Neural progenitor cell (in vitro differentiated cells): Measurements from ENCODE around the gene MSANTD1. TPM values are rescaled to one million over a fixed set of nuclear protein-coding genes. Genes with fewer than 3 reads are reported as not detected.

Source experiments
- DNase-seq: peaks from one replicate; pipeline ENCODE4 v3.0.0-alpha.2; 2016; ENCODE audit warnings: low spot score
- H2AFZ ChIP-seq: fragments of 200-600 bp; sonication (generic); replicated peaks from 2 replicates; pipeline ENCODE4 v1.6.1; 2016; ENCODE audit warnings: antibody characterized with exemption
- H3F3A ChIP-seq: fragments of 200-600 bp; sonication (generic); 2 replicates; pipeline ENCODE4 v1.6.1; 2016; ENCODE audit warnings: antibody characterized with exemption, low read depth
- H3K27ac ChIP-seq: fragments of 200-600 bp; sonication (generic); 2 replicates; pipeline ENCODE4 v1.5.1; 2016; ENCODE audit warnings: mild to moderate bottlenecking
- H3K27me3 ChIP-seq: fragments of 200-600 bp; sonication (generic); 2 replicates; pipeline ENCODE4 v1.6.1; 2016; ENCODE audit warnings: mild to moderate bottlenecking, moderate library complexity
- H3K36me3 ChIP-seq: fragments of 200-600 bp; sonication (generic); 2 replicates; pipeline ENCODE4 v1.5.1; 2016
- H3K4me1 ChIP-seq: fragments of 200-600 bp; sonication (generic); 2 replicates; pipeline ENCODE4 v1.6.1; 2016; ENCODE audit warnings: mixed run types
- H3K4me2 ChIP-seq: fragments of 200-600 bp; sonication (generic); 2 replicates; pipeline ENCODE4 v1.6.1; 2016
- H3K4me3 ChIP-seq: fragments of 200-600 bp; sonication (generic); 2 replicates; pipeline ENCODE4 v1.5.1; 2016
- H3K79me2 ChIP-seq: fragments of 200-600 bp; sonication (generic); 2 replicates; pipeline ENCODE4 v1.6.1; 2016; ENCODE audit warnings: low read depth
- H3K9ac ChIP-seq: fragments of 200-600 bp; sonication (generic); 2 replicates; pipeline ENCODE4 v1.6.1; 2016
- H3K9me3 ChIP-seq: fragments of 200-600 bp; sonication (generic); 2 replicates; pipeline ENCODE4 v1.5.1; 2016; ENCODE audit warnings: low read depth
- H4K20me1 ChIP-seq: fragments of 200-600 bp; sonication (generic); 2 replicates; pipeline ENCODE4 v1.6.1; 2016; ENCODE audit warnings: low read depth
- H3K27ac Mint-ChIP-seq: 3 replicates; pipeline ENCODE4 v1.8.0; 2021; ENCODE audit warnings: mixed read lengths
- H3K27me3 Mint-ChIP-seq: 2 replicates; pipeline ENCODE4 v1.8.0; 2022; ENCODE audit warnings: low read depth, mild to moderate bottlenecking, inconsistent platforms, moderate library complexity, mixed read lengths; ENCODE audit not compliant: insufficient read depth
- H3K36me3 Mint-ChIP-seq: 3 replicates; pipeline ENCODE4 v1.8.0; 2021; ENCODE audit warnings: mixed read lengths
- H3K4me1 Mint-ChIP-seq: 3 replicates; pipeline ENCODE4 v1.8.0; 2021; ENCODE audit warnings: mixed read lengths
- H3K4me3 Mint-ChIP-seq: 3 replicates; pipeline ENCODE4 v1.8.0; 2021; ENCODE audit warnings: mild to moderate bottlenecking, moderate library complexity, mixed read lengths
- H3K9me3 Mint-ChIP-seq: 3 replicates; pipeline ENCODE4 v1.8.0; 2020; ENCODE audit warnings: mixed read lengths
- CTCF ChIP-seq: fragments of 200-600 bp; sonication (generic); IDR thresholded peaks from 2 replicates; pipeline ENCODE4 v1.5.1; 2017; ENCODE audit warnings: antibody characterized with exemption, mild to moderate bottlenecking
- EZH2 ChIP-seq: fragments of 200-600 bp; sonication (generic); IDR thresholded peaks from 2 replicates; pipeline ENCODE4 v1.6.1; 2017; ENCODE audit warnings: antibody characterized with exemption, mild to moderate bottlenecking, moderate library complexity
- EZH2phosphoT487 ChIP-seq: fragments of 200-600 bp; sonication (generic); IDR thresholded peaks from 2 replicates; pipeline ENCODE4 v1.6.1; 2017; ENCODE audit warnings: antibody characterized with exemption
- total RNA-seq: library from RNA; depleted of rRNA; stranded (reverse); fragments of >200 nt; gene quantifications from 2 replicates; pipeline ENCODE4 v1.2.3, GENCODE V29; 2015; ENCODE audit warnings: low replicate concordance

Gene MSANTD1
- total RNA-seq, 1 donor from 2014 or later, result 0.17 TPM

DNA sequence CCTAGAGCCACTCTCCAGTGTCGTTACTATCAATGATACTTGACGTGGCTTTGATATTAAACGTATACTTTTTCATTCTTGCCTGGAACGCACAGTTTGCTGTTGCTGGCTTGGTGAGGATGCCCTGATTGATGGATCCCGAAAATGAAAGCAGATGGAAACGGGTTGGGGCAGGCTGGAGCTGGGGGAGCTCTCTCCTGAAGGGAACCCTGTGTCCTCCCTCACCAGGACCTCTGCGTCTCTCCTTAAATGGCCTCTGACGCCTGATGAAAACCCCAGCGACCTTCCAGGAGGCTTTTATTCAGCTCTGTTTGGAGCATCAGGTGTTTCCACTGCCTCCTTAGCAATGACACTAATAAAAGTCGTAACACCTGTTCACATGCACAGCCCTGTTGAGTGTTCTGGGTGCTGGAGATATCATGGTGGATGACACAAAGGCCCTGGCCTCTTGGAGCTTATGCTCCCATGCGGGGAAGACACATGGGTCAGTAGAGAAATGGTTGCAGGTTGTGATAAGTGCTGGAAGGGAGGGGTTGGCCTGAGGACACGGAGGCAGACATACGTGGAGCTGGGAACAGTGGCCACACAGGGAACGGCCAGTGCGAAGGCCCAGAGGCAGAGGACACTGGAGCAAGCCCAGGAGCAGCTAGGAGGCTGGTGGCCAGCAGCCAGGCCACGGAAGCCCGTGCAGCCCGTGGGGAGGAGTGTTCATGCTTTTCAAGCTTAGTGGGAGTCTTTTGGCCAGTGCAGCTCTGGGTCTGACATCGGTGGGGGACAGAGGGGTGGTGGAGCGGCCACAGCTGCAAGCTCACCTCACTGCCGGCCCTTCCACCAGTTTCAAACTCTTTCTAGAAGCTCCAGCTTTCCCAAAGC, 7.5 kb downstream of the MSANTD1 start:
- no peak overlapping the region for H3K4me3 ChIP-seq
- TF ChIP-seq EZH2 (no peak), CTCF (no peak), EZH2phosphoT487 (no peak)
- H3K9me3 Mint-ChIP-seq, result no peaks in the 10 kb centered on the region
- no peak for DNase-seq
- no peak overlapping the region for H3K4me2 ChIP-seq
- H3K4me1 ChIP-seq, result no peaks in the 10 kb centered on the region
- no peak overlapping the region for H3K27ac ChIP-seq
- H3F3A ChIP-seq, result no peaks in the 10 kb centered on the region
- no peaks in the 10 kb centered on the region for H3K36me3 ChIP-seq
- H3K9me3 ChIP-seq, result no peaks in the 10 kb centered on the region
- no peak overlapping the region for H3K9ac ChIP-seq
- no peak overlapping the region for H2AFZ ChIP-seq
- H4K20me1 ChIP-seq, result no peaks in the 10 kb centered on the region
- peaks cover 6% of the 10 kb centered on the region for H3K4me1 Mint-ChIP-seq
- no peak overlapping the region for H3K4me3 Mint-ChIP-seq
- no peaks in the 10 kb centered on the region for H3K27me3 ChIP-seq
- H3K79me2 ChIP-seq, result no peaks in the 10 kb centered on the region
- peak overlapping the region; percentile 76 for H3K27ac Mint-ChIP-seq
- peaks cover 3% of the 10 kb centered on the region for H3K27me3 Mint-ChIP-seq
- no peaks in the 10 kb centered on the region for H3K36me3 Mint-ChIP-seq

DNA sequence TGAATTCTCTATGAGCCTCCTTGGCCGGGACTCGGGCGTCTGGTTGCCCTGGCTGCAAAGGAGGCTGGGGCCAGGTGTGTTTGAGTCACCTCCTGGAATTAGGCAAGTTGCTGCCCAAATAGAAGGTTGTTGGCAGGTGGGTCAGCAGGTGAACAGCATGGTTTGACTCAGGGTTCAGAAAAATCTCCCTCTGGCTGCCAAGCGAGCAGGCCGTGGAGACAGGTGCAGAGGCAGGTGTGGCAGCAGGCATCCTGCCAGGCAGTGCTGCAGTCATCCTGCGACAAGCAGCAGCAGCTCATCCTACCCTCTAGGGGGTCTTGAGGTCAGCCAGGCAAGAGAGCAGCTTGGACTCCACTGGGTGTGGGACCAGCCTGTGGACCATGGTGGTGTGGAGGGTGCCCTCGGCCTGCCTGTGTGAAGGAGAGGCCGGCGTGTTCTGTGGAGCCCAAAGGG, 8.2 kb downstream of the MSANTD1 start:
- H3K27me3 ChIP-seq, result no peaks in the 10 kb centered on the region
- no peaks in the 10 kb centered on the region for H3K36me3 Mint-ChIP-seq
- H3K4me3 ChIP-seq, result no peak overlapping the region
- H3K36me3 ChIP-seq, result no peaks in the 10 kb centered on the region
- no peak overlapping the region for H3K4me3 Mint-ChIP-seq
- no peak overlapping the region for H3K27ac Mint-ChIP-seq
- no peaks in the 10 kb centered on the region for H3K9me3 ChIP-seq
- H3K27me3 Mint-ChIP-seq, result peaks cover 3% of the 10 kb centered on the region
- H3K27ac ChIP-seq, result no peak overlapping the region
- no peaks in the 10 kb centered on the region for H3F3A ChIP-seq
- H2AFZ ChIP-seq, result no peak overlapping the region
- no peaks in the 10 kb centered on the region for H3K9me3 Mint-ChIP-seq
- H4K20me1 ChIP-seq, result no peaks in the 10 kb centered on the region
- no peak overlapping the region for H3K4me2 ChIP-seq
- no peak for TF ChIP-seq EZH2phosphoT487
- no peak for TF ChIP-seq EZH2
- no peak for TF ChIP-seq CTCF
- H3K9ac ChIP-seq, result no peak overlapping the region
- H3K79me2 ChIP-seq, result no peaks in the 10 kb centered on the region
- no peak for DNase-seq
- peaks cover 6% of the 10 kb centered on the region for H3K4me1 Mint-ChIP-seq
- H3K4me1 ChIP-seq, result no peaks in the 10 kb centered on the region

DNA sequence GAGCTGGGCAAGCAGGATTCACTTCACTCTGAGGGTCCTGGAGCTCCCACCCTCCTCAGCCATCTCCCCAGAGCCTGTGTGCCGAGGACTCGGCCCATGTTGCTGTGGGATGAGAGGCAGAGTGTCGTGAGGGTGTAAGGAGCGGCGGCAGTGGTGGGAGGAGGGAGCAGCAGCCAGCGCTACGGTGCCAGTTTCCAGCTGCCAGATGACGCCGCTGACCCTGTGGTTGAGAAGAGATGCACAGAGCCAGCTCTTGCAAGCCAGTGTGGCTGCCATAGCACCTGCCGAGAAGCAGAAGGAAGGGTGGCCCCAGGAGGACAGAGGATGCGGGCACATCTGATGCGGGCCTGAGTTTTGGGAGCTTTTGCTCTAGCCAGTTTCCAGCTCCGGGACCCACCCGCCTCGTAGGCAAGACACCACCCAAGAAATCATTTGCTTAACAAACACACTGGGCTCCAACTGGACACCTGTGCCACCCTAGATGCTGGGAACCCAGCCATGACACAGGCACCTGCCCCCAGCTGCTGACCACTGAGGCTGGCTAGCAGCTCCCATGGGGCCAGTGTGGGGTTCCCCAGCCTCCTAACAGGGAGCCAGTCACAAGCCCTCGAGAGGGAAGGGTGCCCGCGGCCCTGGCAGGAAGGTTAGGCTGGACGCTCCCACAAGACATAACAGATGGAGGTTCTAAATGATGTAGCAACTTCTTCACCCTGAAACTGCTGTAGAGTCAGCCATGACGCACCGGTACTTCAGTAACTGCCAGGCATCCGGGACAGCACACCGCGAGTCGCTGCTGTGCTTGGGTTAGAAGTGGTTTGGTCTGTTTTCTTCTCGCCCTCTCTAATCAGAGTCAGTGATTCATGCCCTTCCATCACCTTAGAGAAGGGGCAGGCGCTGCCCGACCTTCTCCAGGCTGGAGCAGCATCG, 8.9 kb downstream of the MSANTD1 start:
- no peaks in the 10 kb centered on the region for H3K9me3 Mint-ChIP-seq
- H4K20me1 ChIP-seq, result no peaks in the 10 kb centered on the region
- H3K27ac Mint-ChIP-seq, result no peak overlapping the region
- peak; percentile 1 for DNase-seq
- H3K27me3 ChIP-seq, result no peaks in the 10 kb centered on the region
- no peak overlapping the region for H3K4me3 ChIP-seq
- H3K9me3 ChIP-seq, result no peaks in the 10 kb centered on the region
- no peak overlapping the region for H3K4me2 ChIP-seq
- H3K27ac ChIP-seq, result no peak overlapping the region
- TF ChIP-seq EZH2phosphoT487 (no peak), EZH2 (no peak), CTCF (no peak)
- H3K36me3 ChIP-seq, result no peaks in the 10 kb centered on the region
- H2AFZ ChIP-seq, result no peak overlapping the region
- H3K4me1 ChIP-seq, result no peaks in the 10 kb centered on the region
- H3K27me3 Mint-ChIP-seq, result peaks cover 3% of the 10 kb centered on the region
- H3K4me3 Mint-ChIP-seq, result no peak overlapping the region
- no peaks in the 10 kb centered on the region for H3K36me3 Mint-ChIP-seq
- no peak overlapping the region for H3K9ac ChIP-seq
- no peaks in the 10 kb centered on the region for H3K79me2 ChIP-seq
- H3K4me1 Mint-ChIP-seq, result peaks cover 6% of the 10 kb centered on the region
- H3F3A ChIP-seq, result no peaks in the 10 kb centered on the region
